MM.1S (cell line): ENCODE measurements around the gene TP53AIP1.

ENCODE experiments used
- DNase-seq: peaks from one replicate; pipeline ENCODE4 v3.0.0-alpha.2; 2015
- H2AFZ ChIP-seq: fragments of 300-600 bp; sonication (generic); 2 replicates; pipeline ENCODE4 v1.6.0; 2016; ENCODE audit warnings: antibody characterized with exemption, low read length
- H3F3A ChIP-seq: fragments of 300-600 bp; sonication (generic); 2 replicates; pipeline ENCODE4 v1.6.1; 2016; ENCODE audit warnings: mild to moderate bottlenecking, antibody characterized with exemption, low read length, moderate library complexity, mixed read lengths; ENCODE audit not compliant: insufficient read depth
- H3K27ac ChIP-seq: fragments of 300-600 bp; sonication (generic); 2 replicates; pipeline ENCODE4 v1.5.1; 2016; ENCODE audit warnings: mild to moderate bottlenecking, low read length
- H3K27me3 ChIP-seq: fragments of 300-600 bp; sonication (generic); replicated peaks from 2 replicates; pipeline ENCODE4 v1.6.0; 2016; ENCODE audit warnings: low read length; ENCODE audit not compliant: insufficient read depth
- H3K36me3 ChIP-seq: fragments of 300-600 bp; sonication (generic); replicated peaks from 2 replicates; pipeline ENCODE4 v1.6.1; 2016; ENCODE audit warnings: mild to moderate bottlenecking, low read length, mixed read lengths; ENCODE audit not compliant: insufficient read depth
- H3K4me1 ChIP-seq: fragments of 300-600 bp; sonication (generic); 2 replicates; pipeline ENCODE4 v1.6.1; 2016; ENCODE audit warnings: low read length, mixed read lengths
- H3K4me2 ChIP-seq: fragments of 300-600 bp; sonication (generic); 2 replicates; pipeline ENCODE4 v1.6.0; 2016; ENCODE audit warnings: low read depth, low read length
- H3K4me3 ChIP-seq: fragments of 300-600 bp; sonication (generic); 2 replicates; pipeline ENCODE4 v1.5.1; 2016; ENCODE audit warnings: low read length, mixed read lengths
- H3K79me2 ChIP-seq: fragments of 300-600 bp; sonication (generic); 2 replicates; pipeline ENCODE4 v1.6.1; 2016; ENCODE audit warnings: mixed run types, low read length, mixed read lengths
- H3K9ac ChIP-seq: fragments of 300-600 bp; sonication (generic); 2 replicates; pipeline ENCODE4 v1.6.1; 2016; ENCODE audit warnings: low read length, mixed read lengths
- H3K9me2 ChIP-seq: fragments of 300-600 bp; sonication (generic); replicated peaks from 2 replicates; pipeline ENCODE4 v1.6.1; 2016; ENCODE audit warnings: mild to moderate bottlenecking, low read length, mixed read lengths; ENCODE audit not compliant: insufficient read depth
- H3K9me3 ChIP-seq: fragments of 300-600 bp; sonication (generic); replicated peaks from 2 replicates; pipeline ENCODE4 v1.6.1; 2016; ENCODE audit warnings: mild to moderate bottlenecking, low read length, mixed read lengths; ENCODE audit not compliant: insufficient read depth
- H4K20me1 ChIP-seq: fragments of 300-600 bp; sonication (generic); 2 replicates; pipeline ENCODE4 v1.6.1; 2016; ENCODE audit warnings: mild to moderate bottlenecking, low read length, moderate library complexity, mixed read lengths; ENCODE audit not compliant: insufficient read depth
- EZH2 ChIP-seq: fragments of 300-600 bp; sonication (generic); optimal IDR thresholded peaks from 2 replicates; pipeline ENCODE3; 2017; ENCODE audit warnings: low read depth, mild to moderate bottlenecking, antibody characterized with exemption, low read length, mixed read lengths
- EZH2phosphoT487 ChIP-seq: fragments of 300-600 bp; sonication (generic); IDR thresholded peaks from 2 replicates; pipeline ENCODE4 v1.6.1; 2018; ENCODE audit warnings: antibody characterized with exemption, low read length
- TF ChIP-seq, protein P1 (sequence below): fragments of 300-600 bp; sonication (generic); IDR thresholded peaks from 2 replicates; pipeline ENCODE4 v1.5.1; 2016; ENCODE audit warnings: antibody characterized with exemption, low read length, mixed read lengths

TP53AIP1 gene

DNA sequence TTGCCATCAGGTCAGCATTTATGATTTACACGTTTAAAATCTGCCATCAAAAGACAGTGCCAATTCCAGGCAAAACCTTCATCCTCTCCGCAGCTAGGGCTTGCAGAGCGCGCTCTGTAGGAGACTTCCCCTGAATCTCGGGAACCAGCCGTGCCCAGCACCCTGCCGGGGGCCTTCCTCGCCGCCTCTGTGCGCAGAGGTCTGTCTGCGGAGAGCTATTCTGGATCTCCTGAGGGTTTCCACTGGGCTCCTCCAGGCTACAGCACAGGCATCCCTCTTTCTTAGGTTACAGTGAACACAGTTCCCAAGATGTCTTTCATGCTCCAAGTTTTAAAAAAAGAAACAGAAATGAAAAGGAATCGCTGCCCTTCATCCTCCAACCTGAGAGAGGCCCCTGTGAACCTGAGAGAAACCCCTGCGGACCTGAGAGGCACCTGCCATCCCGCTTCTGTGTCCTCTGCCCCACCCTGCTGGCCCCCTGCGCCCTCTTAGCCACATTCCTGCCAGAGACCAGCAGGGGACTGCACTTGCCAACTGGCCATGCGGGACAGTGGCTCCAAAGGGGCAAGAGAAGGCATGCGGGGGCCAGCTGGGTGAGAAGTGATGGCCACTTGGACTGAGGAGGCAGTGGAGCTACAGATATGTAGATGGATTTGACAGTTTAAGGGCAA lies 16.1 kb downstream of the TP53AIP1 start:
- Histone ChIP-seq H4K20me1 (no peaks in the 10 kb centered on the region), H3K36me3 (no peaks in the 10 kb centered on the region), H3F3A (peaks cover 4% of the 10 kb centered on the region), H3K4me1 (peaks cover 19% of the 10 kb centered on the region), H3K9me2 (no peaks in the 10 kb centered on the region), H3K79me2 (no peaks in the 10 kb centered on the region), H3K4me2 (no peak overlapping the region), H3K9ac (no peak overlapping the region), H3K9me3 (no peaks in the 10 kb centered on the region), H3K27ac (no peak overlapping the region), H3K4me3 (no peak overlapping the region), H3K27me3 (no peaks in the 10 kb centered on the region), H2AFZ (no peak overlapping the region)
- TF ChIP-seq EZH2 (no peak), EZH2phosphoT487 (no peak)
- TF ChIP-seq, protein P1, sequence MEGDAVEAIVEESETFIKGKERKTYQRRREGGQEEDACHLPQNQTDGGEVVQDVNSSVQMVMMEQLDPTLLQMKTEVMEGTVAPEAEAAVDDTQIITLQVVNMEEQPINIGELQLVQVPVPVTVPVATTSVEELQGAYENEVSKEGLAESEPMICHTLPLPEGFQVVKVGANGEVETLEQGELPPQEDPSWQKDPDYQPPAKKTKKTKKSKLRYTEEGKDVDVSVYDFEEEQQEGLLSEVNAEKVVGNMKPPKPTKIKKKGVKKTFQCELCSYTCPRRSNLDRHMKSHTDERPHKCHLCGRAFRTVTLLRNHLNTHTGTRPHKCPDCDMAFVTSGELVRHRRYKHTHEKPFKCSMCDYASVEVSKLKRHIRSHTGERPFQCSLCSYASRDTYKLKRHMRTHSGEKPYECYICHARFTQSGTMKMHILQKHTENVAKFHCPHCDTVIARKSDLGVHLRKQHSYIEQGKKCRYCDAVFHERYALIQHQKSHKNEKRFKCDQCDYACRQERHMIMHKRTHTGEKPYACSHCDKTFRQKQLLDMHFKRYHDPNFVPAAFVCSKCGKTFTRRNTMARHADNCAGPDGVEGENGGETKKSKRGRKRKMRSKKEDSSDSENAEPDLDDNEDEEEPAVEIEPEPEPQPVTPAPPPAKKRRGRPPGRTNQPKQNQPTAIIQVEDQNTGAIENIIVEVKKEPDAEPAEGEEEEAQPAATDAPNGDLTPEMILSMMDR = no peak
- no peak for DNase-seq

DNA sequence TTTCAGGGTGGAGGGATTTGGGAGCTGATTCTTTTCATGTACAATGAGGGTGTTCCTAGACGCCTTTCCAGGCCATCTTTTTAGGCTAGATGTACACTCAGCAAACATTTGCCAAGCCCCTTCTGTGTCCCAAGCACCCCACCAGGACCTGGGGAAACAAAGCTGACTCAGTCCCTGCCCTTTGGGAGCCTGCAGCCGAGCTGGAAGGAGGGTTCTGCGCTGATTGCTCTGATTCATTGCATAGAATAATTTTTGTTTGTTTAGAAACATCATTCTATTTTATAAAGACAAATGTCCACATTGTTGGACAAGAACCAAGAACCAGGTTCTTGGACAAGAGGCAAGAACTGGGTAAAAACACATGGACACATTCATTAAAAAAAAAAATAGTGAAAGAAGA lies 16.7 kb downstream of the TP53AIP1 start:
- Histone ChIP-seq H3K4me3 (no peak overlapping the region), H3K4me1 (peaks cover 19% of the 10 kb centered on the region), H3K36me3 (no peaks in the 10 kb centered on the region), H3K9me2 (no peaks in the 10 kb centered on the region), H3K27me3 (no peaks in the 10 kb centered on the region), H2AFZ (no peak overlapping the region), H3K79me2 (no peaks in the 10 kb centered on the region), H3K9me3 (no peaks in the 10 kb centered on the region), H3K27ac (no peak overlapping the region), H3K9ac (no peak overlapping the region), H3F3A (peaks cover 4% of the 10 kb centered on the region), H3K4me2 (no peak overlapping the region), H4K20me1 (no peaks in the 10 kb centered on the region)
- no peak for DNase-seq
- TF ChIP-seq EZH2phosphoT487 (no peak), EZH2 (no peak)
- TF ChIP-seq, protein P1 = no peak

DNA sequence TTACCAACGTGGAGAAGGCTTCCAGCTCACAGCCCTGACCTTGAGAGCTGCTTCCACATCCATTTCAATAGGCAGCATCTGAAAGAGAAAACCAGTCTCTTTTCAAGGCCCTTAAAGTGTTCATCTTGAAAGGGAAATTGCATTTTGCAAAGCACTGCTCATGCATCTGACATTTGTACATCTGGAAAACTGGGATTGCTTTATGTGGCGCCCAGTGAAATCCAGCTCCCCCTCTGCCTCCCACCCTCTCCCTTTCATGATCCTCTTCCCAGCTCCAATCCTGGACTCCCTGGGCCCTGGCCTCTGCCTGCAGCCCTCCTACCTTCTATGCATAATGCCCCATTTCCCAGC lies 17.4 kb downstream of the TP53AIP1 start:
- Histone ChIP-seq H2AFZ (no peak overlapping the region), H3K9me2 (no peaks in the 10 kb centered on the region), H3K4me1 (peaks cover 19% of the 10 kb centered on the region), H3K27me3 (no peaks in the 10 kb centered on the region), H3K4me2 (no peak overlapping the region), H3K27ac (no peak overlapping the region), H4K20me1 (no peaks in the 10 kb centered on the region), H3K79me2 (no peaks in the 10 kb centered on the region), H3K9me3 (no peaks in the 10 kb centered on the region), H3K36me3 (no peaks in the 10 kb centered on the region), H3K9ac (no peak overlapping the region), H3K4me3 (no peak overlapping the region), H3F3A (peaks cover 4% of the 10 kb centered on the region)
- TF ChIP-seq EZH2phosphoT487 (no peak), EZH2 (no peak)
- TF ChIP-seq, protein P1 = no peak
- DNase-seq = no peak
